HEK293 (cell line): Measurements from ENCODE around the gene FEZ2.

Experiments
- CTCF ChIP-seq: fragments of 450-650 bp; formaldehyde crosslinking; IDR thresholded peaks from 2 replicates; pipeline ENCODE4 v1.5.1; 2016; ENCODE audit warnings: missing biosample characterization, missing genetic modification characterization
- KLF10 ChIP-seq: fragments of 450-650 bp; IDR thresholded peaks from 2 replicates; pipeline ENCODE4 v1.5.1; 2018; ENCODE audit warnings: missing biosample characterization, mild to moderate bottlenecking, missing genetic modification characterization
- KLF9 ChIP-seq: fragments of 450-650 bp; formaldehyde crosslinking; IDR thresholded peaks from 2 replicates; pipeline ENCODE4 v1.5.1; 2016; ENCODE audit warnings: missing biosample characterization, missing genetic modification characterization, low read depth
- ZNF274 ChIP-seq, 2 experiments: fragments of 200-500 bp in 1 of 2; fragments of 450-650 bp in 1 of 2; sonication (Bioruptor generic) in 1 of 2; formaldehyde crosslinking in 1 of 2; IDR thresholded peaks; 2 replicates each; pipeline versions ENCODE4 v1.5.1 to v1.6.1; 2014 to 2016; ENCODE audit warnings: borderline replicate concordance in 1 of 2, inconsistent platforms in 1 of 2, low read length in 1 of 2, missing biosample characterization in 1 of 2, missing genetic modification characterization in 1 of 2
- ZNF398 ChIP-seq: fragments of 450-650 bp; formaldehyde crosslinking; IDR thresholded peaks from 2 replicates; pipeline ENCODE4 v1.5.1; 2017; ENCODE audit warnings: missing biosample characterization, missing genetic modification characterization
- ZNF510 ChIP-seq: fragments of 450-650 bp; formaldehyde crosslinking; IDR thresholded peaks from 2 replicates; pipeline ENCODE4 v1.5.1; 2018; ENCODE audit warnings: mild to moderate bottlenecking, missing genetic modification characterization, missing biosample characterization; ENCODE audit not compliant: insufficient replicate concordance
- ZNF548 ChIP-seq: fragments of 450-650 bp; formaldehyde crosslinking; IDR thresholded peaks from 2 replicates; pipeline ENCODE4 v1.5.1; 2016; ENCODE audit warnings: missing biosample characterization, missing genetic modification characterization
- ZNF561 ChIP-seq: fragments of 450-650 bp; IDR thresholded peaks from 2 replicates; pipeline ENCODE4 v1.5.1; 2018; ENCODE audit warnings: missing biosample characterization, missing genetic modification characterization, borderline replicate concordance

DNA sequence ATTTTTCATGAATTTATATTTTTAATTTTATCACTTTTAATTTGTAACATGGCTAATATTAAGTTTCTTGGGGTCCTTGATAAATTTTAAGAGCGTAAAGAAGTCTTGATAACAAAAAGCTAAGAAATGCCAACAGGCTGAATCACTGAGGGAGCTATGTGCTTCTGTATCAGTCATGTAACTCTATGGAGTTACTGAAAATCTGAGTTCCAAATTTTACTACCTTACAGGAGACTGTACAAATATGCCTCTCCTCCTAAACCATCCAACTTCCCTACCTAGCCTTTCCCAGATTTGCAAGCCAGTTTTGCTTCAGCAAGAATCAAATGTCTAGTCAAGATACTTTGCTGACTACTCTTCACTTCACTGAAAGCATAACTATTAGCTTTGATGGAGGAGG lies 35.7 kb downstream of the FEZ2 start:
- no peak for TF ChIP-seq CTCF (tag by site-specific recombination)
- no peak for TF ChIP-seq KLF9 (tag by site-specific recombination)
- no peak for TF ChIP-seq ZNF398 (tag by site-specific recombination)
- TF ChIP-seq KLF10 (tag by site-specific recombination): no peak
- TF ChIP-seq ZNF561 (tag by site-specific recombination): no peak
- no peak for TF ChIP-seq ZNF548
- no peak for TF ChIP-seq ZNF274 (IDR thresholded peaks at IDR 0.05; ENCODE audit: low read length)
- TF ChIP-seq ZNF274 (tag by site-specific recombination; IDR thresholded peaks at IDR 0.05; ENCODE audit: borderline replicate concordance): no peak
- TF ChIP-seq ZNF510 (tag by site-specific recombination): no peak
